Activated B cell treated with CpG ODN at 0.5 μM for 24 hours (primary cell): Measurements from ENCODE around the gene TDRD9. TPM values are rescaled to one million over a fixed set of nuclear protein-coding genes. Genes with fewer than 3 reads are reported as not detected.

Experiments
- ATAC-seq: fragments of 200-7000 bp; cut with Tn5 transposase; one replicate; pipeline ENCODE4 v1.10.0; 2021; ENCODE audit warnings: low read depth, mild to moderate bottlenecking, moderate library complexity
- CTCF ChIA-PET: fragments of 350-600 bp; sonication (Branson Sonifier 250); formaldehyde crosslinking; loops from one replicate; lab custom pipeline; 2021; ENCODE audit warnings: antibody characterized with exemption; lab: Charles Lee
- POLR2A ChIA-PET: fragments of 350-600 bp; sonication (Branson Sonifier 250); formaldehyde crosslinking; loops from one replicate; lab custom pipeline; 2021; ENCODE audit warnings: antibody characterized with exemption; lab: Charles Lee
- DNase-seq: peaks from one replicate; pipeline ENCODE4 v3.0.0; 2022
- H3K27ac Mint-ChIP-seq: one replicate; pipeline ENCODE4 v1.8.0; 2020; ENCODE audit warnings: mixed read lengths
- H3K27me3 Mint-ChIP-seq: one replicate; pipeline ENCODE4 v1.8.0; 2021; ENCODE audit warnings: mixed read lengths
- H3K36me3 Mint-ChIP-seq: one replicate; pipeline ENCODE4 v1.8.0; 2021; ENCODE audit warnings: low read depth, mixed read lengths
- H3K4me1 Mint-ChIP-seq: one replicate; pipeline ENCODE4 v1.8.0; 2021; ENCODE audit warnings: mixed read lengths
- H3K4me3 Mint-ChIP-seq: one replicate; pipeline ENCODE4 v1.8.0; 2020; ENCODE audit warnings: mild to moderate bottlenecking, mixed read lengths
- H3K9me3 Mint-ChIP-seq: one replicate; pipeline ENCODE4 v1.8.0; 2020; ENCODE audit warnings: mixed read lengths
- CTCF ChIP-seq: fragments of 200-600 bp; IDR thresholded peaks from one replicate; pipeline ENCODE4 v1.8.0; 2022; ENCODE audit warnings: antibody characterized with exemption, mild to moderate bottlenecking
- intact Hi-C: fragments of 100-400 bp; cut with micrococcal nuclease; formaldehyde crosslinking; loops from one replicate; pipeline ENCODE4 v1.15.1; 2024
- total RNA-seq: library from RNA; stranded (reverse); gene quantifications from 2 replicates; pipeline ENCODE4 v1.2.3, GENCODE V29; 2022

TDRD9 gene
- total RNA-seq, 1 donor from 2014 or later, result 3.1 TPM

GRCh38 chr14:104019029-104019428, 90.8 kb downstream of the TDRD9 start:
- H3K27me3 Mint-ChIP-seq, result peaks cover 35% of the 10 kb centered on the region
- H3K4me1 Mint-ChIP-seq, result no peaks in the 10 kb centered on the region
- no peaks in the 10 kb centered on the region for H3K9me3 Mint-ChIP-seq
- ChIA-PET CTCF (no interaction called here), POLR2A (no interaction called here)
- ATAC-seq, result no peak
- no peaks in the 10 kb centered on the region for H3K36me3 Mint-ChIP-seq
- no peak overlapping the region for H3K4me3 Mint-ChIP-seq
- TF ChIP-seq CTCF, result no peak
- no peak overlapping the region for H3K27ac Mint-ChIP-seq
- DNase-seq, result no peak
- intact Hi-C loops, result no loop called here

- TF ChIP-seq CTCF, result no peak
- no peak for ATAC-seq
- Mint-ChIP-seq H3K9me3 (no peaks in the 10 kb centered on the region), H3K4me3 (no peak overlapping the region), H3K27ac (no peak overlapping the region), H3K4me1 (no peaks in the 10 kb centered on the region), H3K36me3 (no peaks in the 10 kb centered on the region), H3K27me3 (peaks cover 35% of the 10 kb centered on the region)
- ChIA-PET CTCF (no interaction called here), POLR2A (no interaction called here)
- intact Hi-C loops, result no loop called here
- no peak for DNase-seq
Measured at GRCh38 chr14:104019806-104020205, 91.5 kb downstream of the TDRD9 start.

- peaks cover 36% of the 10 kb centered on the region for H3K27me3 Mint-ChIP-seq
- DNase-seq, result no peak
- H3K9me3 Mint-ChIP-seq, result no peaks in the 10 kb centered on the region
- CTCF ChIA-PET, result no interaction called here
- no peak for ATAC-seq
- H3K36me3 Mint-ChIP-seq, result no peaks in the 10 kb centered on the region
- intact Hi-C loops, result no loop called here
- TF ChIP-seq CTCF, result no peak
- no peaks in the 10 kb centered on the region for H3K4me1 Mint-ChIP-seq
- H3K4me3 Mint-ChIP-seq, result no peak overlapping the region
- POLR2A ChIA-PET, result no interaction called here
- no peak overlapping the region for H3K27ac Mint-ChIP-seq
Measured at GRCh38 chr14:104020471-104020870, 92.2 kb downstream of the TDRD9 start.

GRCh38 chr14:104023325-104024055, 95.2 kb downstream of the TDRD9 start:
- intact Hi-C loops, result no loop called here
- TF ChIP-seq CTCF, result no peak
- H3K4me1 Mint-ChIP-seq, result no peaks in the 10 kb centered on the region
- peaks cover 32% of the 10 kb centered on the region for H3K27me3 Mint-ChIP-seq
- POLR2A ChIA-PET, result no interaction called here
- H3K9me3 Mint-ChIP-seq, result no peaks in the 10 kb centered on the region
- no peak for DNase-seq
- no peaks in the 10 kb centered on the region for H3K36me3 Mint-ChIP-seq
- no peak for ATAC-seq
- no peak overlapping the region for H3K4me3 Mint-ChIP-seq
- CTCF ChIA-PET, result no interaction called here
- H3K27ac Mint-ChIP-seq, result no peak overlapping the region

- Mint-ChIP-seq H3K9me3 (no peaks in the 10 kb centered on the region), H3K27me3 (peaks cover 27% of the 10 kb centered on the region), H3K4me1 (no peaks in the 10 kb centered on the region), H3K27ac (no peak overlapping the region), H3K4me3 (no peak overlapping the region), H3K36me3 (no peaks in the 10 kb centered on the region)
- ChIA-PET CTCF (no interaction called here), POLR2A (no interaction called here)
- DNase-seq, result no peak
- intact Hi-C loops, result no loop called here
- no peak for ATAC-seq
- TF ChIP-seq CTCF, result no peak
Measured at GRCh38 chr14:104025534-104025933, 97.3 kb downstream of the TDRD9 start.
